T-cell (primary cell): ENCODE measurements around the gene ZDHHC8. TPM values are rescaled to one million over a fixed set of nuclear protein-coding genes. Genes with fewer than 3 reads are reported as not detected.

Source experiments
- ATAC-seq, 4 experiments: fragments of 200-7000 bp in 3 of 4; fragments of 150-1000 bp in 1 of 4; cut with Tn5 transposase; replicated peaks in 1 of 4; 1 replicate in 3 of 4; 2 replicates in 1 of 4; pipeline ENCODE4 v1.10.0; 2021; ENCODE audit warnings: moderate library complexity in 3 of 4, mild to moderate bottlenecking in 2 of 4, moderate number of reproducible peaks in 1 of 4
- CTCF ChIA-PET, 2 donors: fragments of 300-600 bp; sonication (Branson Sonifier 250); formaldehyde crosslinking; loops; one replicate each; lab custom pipeline; 2022; ENCODE audit warnings: antibody characterized with exemption in 2 of 2; lab: Charles Lee
- POLR2A ChIA-PET, 2 donors: fragments of 300-600 bp; sonication (Branson Sonifier 250); formaldehyde crosslinking; loops; one replicate each; lab custom pipeline; 2022; ENCODE audit warnings: antibody characterized with exemption in 2 of 2; lab: Charles Lee
- DNase-seq, 35 experiments: peaks; one replicate each; pipeline versions ENCODE4 v3.0.0 to v3.0.0-alpha.2; 2013 to 2023
- H3K27ac ChIP-seq: one replicate; pipeline ENCODE4 v1.5.1; 2013; ENCODE audit warnings: low read length
- H3K27me3 ChIP-seq, 2 experiments: replicated peaks in 1 of 2; 1 replicate in 1 of 2; 2 replicates in 1 of 2; pipeline versions ENCODE4 v1.6.1 to v1.7.0; 2013; ENCODE audit warnings: low read length in 1 of 2, mixed read lengths in 1 of 2; ENCODE audit not compliant: control insufficient read depth in 2 of 2, insufficient read depth in 2 of 2; ENCODE audit errors: extremely low read depth in 1 of 2
- H3K36me3 ChIP-seq, 2 donors: 1 replicate in 1 of 2; 2 replicates in 1 of 2; pipeline versions ENCODE4 v1.6.1 to v1.7.0; 2013; ENCODE audit warnings: low read length in 1 of 2; ENCODE audit not compliant: control insufficient read depth in 2 of 2, insufficient read depth in 1 of 2; ENCODE audit errors: extremely low read depth in 1 of 2
- H3K4me1 ChIP-seq, 2 experiments: 1 replicate in 1 of 2; 2 replicates in 1 of 2; pipeline versions ENCODE4 v1.6.1 to v1.7.0; 2013; ENCODE audit warnings: low read length in 2 of 2, mixed read lengths in 1 of 2; ENCODE audit not compliant: insufficient read depth in 2 of 2, control insufficient read depth in 1 of 2; ENCODE audit errors: extremely low read depth in 1 of 2
- H3K4me3 ChIP-seq, 2 donors: 1 replicate in 1 of 2; 2 replicates in 1 of 2; pipeline versions ENCODE4 v1.5.1 to v1.7.0; 2013; ENCODE audit warnings: mild to moderate bottlenecking in 2 of 2, low read length in 1 of 2, moderate library complexity in 1 of 2; ENCODE audit not compliant: control insufficient read depth in 1 of 2; ENCODE audit errors: extremely low read depth in 1 of 2
- H3K9me3 ChIP-seq: 2 replicates; pipeline ENCODE4 v1.7.0; 2013
- H3K27ac Mint-ChIP-seq, 2 donors: one replicate each; pipeline ENCODE4 v1.8.0; 2020 to 2021; ENCODE audit warnings: mild to moderate bottlenecking in 2 of 2, mixed read lengths in 2 of 2
- H3K27me3 Mint-ChIP-seq, 2 donors: one replicate each; pipeline ENCODE4 v1.8.0; 2021 to 2022; ENCODE audit warnings: mixed read lengths in 2 of 2
- H3K36me3 Mint-ChIP-seq: one replicate; pipeline ENCODE4 v1.8.0; 2021; ENCODE audit warnings: mixed read lengths
- H3K4me1 Mint-ChIP-seq, 3 donors: one replicate each; pipeline ENCODE4 v1.8.0; 2020 to 2022; ENCODE audit warnings: mixed read lengths in 3 of 3, mild to moderate bottlenecking in 1 of 3
- H3K4me3 Mint-ChIP-seq, 3 donors: one replicate each; pipeline ENCODE4 v1.8.0; 2020 to 2022; ENCODE audit warnings: mild to moderate bottlenecking in 3 of 3, mixed read lengths in 3 of 3, moderate library complexity in 3 of 3
- H3K9me3 Mint-ChIP-seq, 3 donors: one replicate each; pipeline ENCODE4 v1.8.0; 2020 to 2022; ENCODE audit warnings: mixed read lengths in 3 of 3
- WGBS: methylation state at CpG from one replicate; pipeline ENCODE4 v1.1.5; 2013; ENCODE audit warnings: missing lambda C conversion rate; ENCODE audit not compliant: insufficient coverage; 5-methylcytosine and 5-hydroxymethylcytosine counted together
- total RNA-seq, 35 experiments: library from RNA in 6 of 35; stranded (reverse) in 6 of 35; fragments of 120-200 nt in 1 of 35; gene quantifications; one replicate each; pipeline versions ENCODE4 v1.2.1 to v1.2.4 and lab custom pipeline; 2013 to 2026

Gene ZDHHC8
- total RNA-seq, 5 donors from 2014 or later (not counting 1 experiment from before 2014, with no cell fraction given): 68.4 to 102 (median 92.1) TPM

DNA sequence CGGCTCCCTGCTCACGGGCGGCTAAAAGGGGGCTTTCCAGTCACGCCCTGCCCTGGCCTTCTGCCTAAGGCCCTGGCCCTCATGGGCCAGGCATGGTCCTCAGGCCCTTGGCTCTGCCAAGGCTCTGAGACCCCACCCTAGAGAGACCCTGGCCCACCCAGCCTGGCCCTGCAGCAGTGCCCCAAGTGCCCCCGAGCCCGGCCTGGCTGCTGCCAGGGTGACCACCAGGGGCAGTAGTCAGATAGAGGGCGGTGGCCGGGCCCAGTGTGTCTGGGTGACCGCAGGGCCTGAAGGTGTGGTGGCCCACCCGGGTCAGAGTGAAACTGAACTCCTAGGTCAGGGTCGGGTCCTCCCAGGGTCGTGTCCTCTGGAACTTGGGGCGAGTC, 48.6 kb downstream of the ZDHHC8 start:
- no peaks in the 10 kb centered on the region for H3K4me1 Mint-ChIP-seq
- H3K27ac Mint-ChIP-seq: no peak overlapping the region
- H3K4me1 ChIP-seq: no peaks in the 10 kb centered on the region
- no peak overlapping the region for H3K4me3 Mint-ChIP-seq
- WGBS: 82% methylated on average over 13 of the region's 13 CpGs
- DNase-seq: no peak
- no peaks in the 10 kb centered on the region for H3K36me3 ChIP-seq
- H3K4me3 ChIP-seq: no peak overlapping the region
- H3K27ac ChIP-seq: no peak overlapping the region
- H3K27me3 Mint-ChIP-seq: peaks cover 0 to 3% of the 10 kb centered on the region in 2 donors
- H3K36me3 Mint-ChIP-seq: no peaks in the 10 kb centered on the region
- POLR2A ChIA-PET: no interaction called here
- H3K27me3 ChIP-seq: peaks cover 0 to 14% of the 10 kb centered on the region in 2 experiments
- no peaks in the 10 kb centered on the region for H3K9me3 ChIP-seq
- ATAC-seq: no peak
- no peaks in the 10 kb centered on the region for H3K9me3 Mint-ChIP-seq
- CTCF ChIA-PET: no interaction called here

DNA sequence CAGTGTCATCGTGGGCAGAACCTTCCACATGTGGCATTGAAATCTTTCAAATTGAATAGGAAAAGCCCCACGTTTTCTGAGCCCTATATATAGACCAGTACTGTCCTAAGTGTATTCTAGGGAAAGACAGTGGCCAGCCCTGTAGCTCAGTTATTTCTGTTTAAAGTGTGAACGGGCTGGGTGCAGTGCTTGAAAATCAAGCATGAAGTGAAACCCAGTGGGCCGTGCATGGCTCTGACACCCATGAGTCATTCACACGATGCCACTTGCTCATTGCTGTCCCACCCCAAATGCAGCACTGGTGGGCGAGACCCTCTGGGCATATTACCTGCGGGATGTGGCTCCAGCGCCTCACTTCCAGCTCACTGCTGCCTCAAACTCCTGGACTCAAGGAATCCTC, 49.0 kb downstream of the ZDHHC8 start:
- no peaks in the 10 kb centered on the region for H3K36me3 ChIP-seq
- no peak overlapping the region for H3K4me3 Mint-ChIP-seq
- peaks cover 0 to 3% of the 10 kb centered on the region in 2 donors for H3K27me3 Mint-ChIP-seq
- no peaks in the 10 kb centered on the region for H3K4me1 Mint-ChIP-seq
- ATAC-seq: no peak
- ChIA-PET POLR2A (no interaction called here), CTCF (no interaction called here)
- no peaks in the 10 kb centered on the region for H3K36me3 Mint-ChIP-seq
- no peak overlapping the region for H3K27ac Mint-ChIP-seq
- peaks cover 0 to 14% of the 10 kb centered on the region in 2 experiments for H3K27me3 ChIP-seq
- DNase-seq: no peak
- H3K9me3 ChIP-seq: no peaks in the 10 kb centered on the region
- no peak overlapping the region for H3K27ac ChIP-seq
- no peaks in the 10 kb centered on the region for H3K4me1 ChIP-seq
- WGBS: 47% methylated on average over 6 of the region's 8 CpGs
- no peak overlapping the region for H3K4me3 ChIP-seq
- no peaks in the 10 kb centered on the region for H3K9me3 Mint-ChIP-seq

DNA sequence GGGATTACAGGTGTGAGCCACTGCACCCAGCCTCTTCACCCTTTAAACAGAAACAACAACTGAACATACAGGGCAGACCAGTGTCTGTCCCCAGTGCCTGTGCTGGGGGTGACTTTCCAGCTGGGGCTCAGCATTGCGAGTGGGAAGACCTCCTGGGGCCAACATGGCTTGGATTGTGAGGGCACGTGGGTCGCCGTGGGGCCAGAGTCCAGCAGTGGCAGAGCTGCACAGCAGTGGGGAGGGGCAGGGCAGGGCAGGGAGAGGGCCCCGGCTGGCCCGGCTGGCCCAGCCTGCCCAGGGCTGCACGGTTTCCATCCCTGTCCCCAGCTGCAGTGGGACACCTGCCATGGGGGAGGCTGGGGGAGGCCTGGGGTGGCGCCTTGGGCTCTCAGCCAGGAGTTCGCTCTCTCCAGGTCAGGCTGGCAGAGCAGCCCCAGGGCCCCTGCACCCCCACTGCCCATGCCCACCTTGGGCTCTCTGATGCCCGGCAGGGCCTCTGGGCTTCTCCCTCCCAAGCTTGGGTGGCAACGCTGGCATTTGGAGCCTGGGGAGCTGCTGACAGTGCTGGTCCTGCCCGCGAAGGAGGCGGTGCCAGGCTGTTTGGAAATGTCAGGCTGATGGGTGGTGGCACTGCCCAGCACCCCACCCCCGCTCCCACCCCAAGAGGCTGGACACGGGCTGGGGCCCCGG, 49.7 kb downstream of the ZDHHC8 start:
- DNase-seq (no peak), ATAC-seq (no peak)
- Mint-ChIP-seq H3K27ac (no peak overlapping the region), H3K4me3 (no peak overlapping the region), H3K4me1 (no peaks in the 10 kb centered on the region), H3K36me3 (no peaks in the 10 kb centered on the region), H3K27me3 (peaks cover 0 to 3% of the 10 kb centered on the region in 2 donors), H3K9me3 (no peaks in the 10 kb centered on the region)
- Histone ChIP-seq H3K4me3 (no peak overlapping the region), H3K27ac (no peak overlapping the region), H3K36me3 (no peaks in the 10 kb centered on the region), H3K4me1 (no peaks in the 10 kb centered on the region), H3K9me3 (no peaks in the 10 kb centered on the region), H3K27me3 (peaks cover 0 to 14% of the 10 kb centered on the region in 2 experiments)
- ChIA-PET POLR2A (no interaction called here), CTCF (no interaction called here)
- WGBS: 98% methylated on average over 6 of the region's 17 CpGs

DNA sequence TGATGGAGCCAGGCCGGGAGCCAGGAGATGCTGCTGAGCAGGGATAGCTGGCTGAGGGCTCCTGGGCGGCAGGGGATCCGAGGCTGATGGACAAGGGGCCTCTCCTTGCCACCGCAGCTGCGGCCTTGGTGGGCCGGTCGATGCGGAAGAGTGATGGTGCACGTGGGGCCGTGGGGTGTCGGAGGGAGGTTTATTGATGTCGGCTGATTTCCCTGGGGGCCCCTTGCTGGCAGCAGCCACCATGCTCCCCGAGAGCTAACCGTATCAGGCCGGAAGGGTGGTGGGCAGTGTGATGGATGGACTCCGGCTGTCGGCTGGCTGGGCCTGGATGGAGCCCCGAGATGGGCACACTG, 50.3 kb downstream of the ZDHHC8 start:
- Mint-ChIP-seq H3K27ac (no peak overlapping the region), H3K4me3 (no peak overlapping the region), H3K36me3 (no peaks in the 10 kb centered on the region), H3K4me1 (no peaks in the 10 kb centered on the region), H3K27me3 (peaks cover 0 to 3% of the 10 kb centered on the region in 2 donors), H3K9me3 (no peaks in the 10 kb centered on the region)
- no peak overlapping the region for H3K4me3 ChIP-seq
- H3K36me3 ChIP-seq: no peaks in the 10 kb centered on the region
- DNase-seq (no peak), ATAC-seq (no peak)
- peaks cover 0 to 14% of the 10 kb centered on the region in 2 experiments for H3K27me3 ChIP-seq
- WGBS: 92% methylated on average over 17 of the region's 18 CpGs
- CTCF ChIA-PET: no interaction called here
- H3K9me3 ChIP-seq: no peaks in the 10 kb centered on the region
- no peaks in the 10 kb centered on the region for H3K4me1 ChIP-seq
- no peak overlapping the region for H3K27ac ChIP-seq
- POLR2A ChIA-PET: no interaction called here

DNA sequence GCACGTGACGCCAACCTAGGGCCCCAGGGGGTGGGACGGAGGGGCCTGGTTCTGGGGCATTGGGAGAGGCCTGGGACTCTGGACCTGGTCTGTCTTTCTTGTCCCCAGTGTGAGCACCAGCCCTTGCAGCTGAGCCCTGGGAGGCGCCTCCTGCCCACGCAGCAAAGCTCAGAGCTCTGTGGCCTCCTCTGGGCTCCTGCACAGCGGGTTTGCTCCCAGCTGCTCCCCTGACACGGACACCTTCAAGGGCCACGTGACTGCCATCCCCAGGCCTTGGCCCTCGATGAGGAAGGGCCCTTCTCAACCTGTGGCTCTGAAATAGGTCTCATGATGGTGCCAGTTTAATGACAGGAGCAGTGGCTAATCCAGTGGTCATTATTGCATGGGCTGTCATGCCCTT, 50.8 kb downstream of the ZDHHC8 start:
- Mint-ChIP-seq H3K27ac (no peak overlapping the region), H3K36me3 (no peaks in the 10 kb centered on the region), H3K9me3 (no peaks in the 10 kb centered on the region), H3K4me3 (no peak overlapping the region), H3K4me1 (no peaks in the 10 kb centered on the region), H3K27me3 (peaks cover 0 to 3% of the 10 kb centered on the region in 2 donors)
- no peak overlapping the region for H3K4me3 ChIP-seq
- H3K27ac ChIP-seq: no peak overlapping the region
- WGBS: 78% methylated on average over 9 of the region's 9 CpGs
- no peaks in the 10 kb centered on the region for H3K9me3 ChIP-seq
- CTCF ChIA-PET: no interaction called here
- ATAC-seq: no peak
- H3K27me3 ChIP-seq: peaks cover 0 to 14% of the 10 kb centered on the region in 2 experiments
- POLR2A ChIA-PET: no interaction called here
- H3K4me1 ChIP-seq: no peaks in the 10 kb centered on the region
- no peak for DNase-seq
- H3K36me3 ChIP-seq: no peaks in the 10 kb centered on the region

DNA sequence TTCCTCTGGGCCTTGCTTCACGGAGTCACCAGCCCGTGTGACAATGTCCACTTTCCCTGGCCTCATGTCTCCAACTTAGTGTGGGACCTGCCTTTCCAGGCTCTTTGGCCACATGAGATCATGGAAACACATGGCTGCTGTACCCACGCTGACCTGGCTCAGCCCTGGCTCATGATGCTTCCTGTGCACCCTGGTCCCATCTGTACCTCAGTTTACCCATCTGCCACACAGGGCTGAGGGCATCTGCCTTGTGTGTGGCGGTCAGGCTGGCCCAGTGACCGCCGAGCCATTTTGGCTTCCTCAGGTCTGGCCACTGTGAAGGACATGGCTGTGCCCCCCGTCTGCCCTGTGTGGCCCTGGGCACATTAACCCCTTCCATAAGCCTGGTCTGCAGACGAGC, 51.5 kb downstream of the ZDHHC8 start:
- POLR2A ChIA-PET: no interaction called here
- peaks cover 0 to 14% of the 10 kb centered on the region in 2 experiments for H3K27me3 ChIP-seq
- peak overlapping the region in 1 of 2 donors; percentile 71 for H3K27ac Mint-ChIP-seq
- DNase-seq (no peak), ATAC-seq (no peak)
- no peaks in the 10 kb centered on the region for H3K9me3 ChIP-seq
- no peak overlapping the region for H3K4me3 Mint-ChIP-seq
- H3K9me3 Mint-ChIP-seq: no peaks in the 10 kb centered on the region
- peaks cover 0 to 3% of the 10 kb centered on the region in 2 donors for H3K27me3 Mint-ChIP-seq
- no peaks in the 10 kb centered on the region for H3K36me3 Mint-ChIP-seq
- no peaks in the 10 kb centered on the region for H3K4me1 Mint-ChIP-seq
- 88% methylated on average over 8 of the region's 8 CpGs for WGBS
- H3K4me3 ChIP-seq: no peak overlapping the region
- no peaks in the 10 kb centered on the region for H3K4me1 ChIP-seq
- no peaks in the 10 kb centered on the region for H3K36me3 ChIP-seq
- H3K27ac ChIP-seq: no peak overlapping the region
- CTCF ChIA-PET: no interaction called here
